Muscle layer of duodenum (tissue), 2 donors: ENCODE measurements around the gene CD34.

Source experiments
- H3K27ac ChIP-seq: one replicate; pipeline ENCODE4 v1.7.0; 2013; ENCODE audit warnings: mild to moderate bottlenecking, low read length
- H3K27me3 ChIP-seq: one replicate; pipeline ENCODE4 v1.7.0; 2013; ENCODE audit warnings: low read depth, mild to moderate bottlenecking, control low read depth, low read length
- H3K36me3 ChIP-seq, 2 donors: one replicate each; pipeline ENCODE4 v1.7.0; 2013; ENCODE audit warnings: low read length in 2 of 2, control low read depth in 1 of 2, mild to moderate bottlenecking in 1 of 2; ENCODE audit not compliant: insufficient read depth in 2 of 2, control insufficient read depth in 1 of 2
- H3K4me1 ChIP-seq, 2 donors: one replicate each; pipeline ENCODE4 v1.7.0; 2013; ENCODE audit warnings: low read length in 2 of 2, mild to moderate bottlenecking in 2 of 2, control low read depth in 1 of 2, moderate library complexity in 1 of 2; ENCODE audit not compliant: insufficient read depth in 2 of 2, control insufficient read depth in 1 of 2
- H3K4me3 ChIP-seq, 2 donors: one replicate each; pipeline ENCODE4 v1.7.0; 2013; ENCODE audit warnings: low read length in 2 of 2, low read depth in 1 of 2, mild to moderate bottlenecking in 1 of 2
- H3K9me3 ChIP-seq, 2 donors: one replicate each; pipeline ENCODE4 v1.7.0; 2013; ENCODE audit warnings: low read length in 2 of 2, control low read depth in 1 of 2, mild to moderate bottlenecking in 1 of 2; ENCODE audit not compliant: control insufficient read depth in 1 of 2
- donor health status: healthy.

Gene CD34

GRCh38 chr1:207870306-207871031 is 40.5 kb downstream of the CD34 start:
- Histone ChIP-seq H3K4me3 (no peak overlapping the region), H3K4me1 (peaks cover 27 to 47% of the 10 kb centered on the region in 2 donors), H3K27ac (no peak overlapping the region), H3K9me3 (no peaks in the 10 kb centered on the region), H3K27me3 (no peaks in the 10 kb centered on the region), H3K36me3 (no peaks in the 10 kb centered on the region)

- Histone ChIP-seq H3K4me1 (peaks cover 30 to 53% of the 10 kb centered on the region in 2 donors), H3K4me3 (no peak overlapping the region), H3K27ac (peak overlapping the region; percentile 60), H3K9me3 (no peaks in the 10 kb centered on the region), H3K27me3 (no peaks in the 10 kb centered on the region), H3K36me3 (peaks cover 0 to 4% of the 10 kb centered on the region in 2 donors)
Observed at GRCh38 chr1:207869859-207870258, 41.1 kb downstream of the CD34 start.

DNA sequence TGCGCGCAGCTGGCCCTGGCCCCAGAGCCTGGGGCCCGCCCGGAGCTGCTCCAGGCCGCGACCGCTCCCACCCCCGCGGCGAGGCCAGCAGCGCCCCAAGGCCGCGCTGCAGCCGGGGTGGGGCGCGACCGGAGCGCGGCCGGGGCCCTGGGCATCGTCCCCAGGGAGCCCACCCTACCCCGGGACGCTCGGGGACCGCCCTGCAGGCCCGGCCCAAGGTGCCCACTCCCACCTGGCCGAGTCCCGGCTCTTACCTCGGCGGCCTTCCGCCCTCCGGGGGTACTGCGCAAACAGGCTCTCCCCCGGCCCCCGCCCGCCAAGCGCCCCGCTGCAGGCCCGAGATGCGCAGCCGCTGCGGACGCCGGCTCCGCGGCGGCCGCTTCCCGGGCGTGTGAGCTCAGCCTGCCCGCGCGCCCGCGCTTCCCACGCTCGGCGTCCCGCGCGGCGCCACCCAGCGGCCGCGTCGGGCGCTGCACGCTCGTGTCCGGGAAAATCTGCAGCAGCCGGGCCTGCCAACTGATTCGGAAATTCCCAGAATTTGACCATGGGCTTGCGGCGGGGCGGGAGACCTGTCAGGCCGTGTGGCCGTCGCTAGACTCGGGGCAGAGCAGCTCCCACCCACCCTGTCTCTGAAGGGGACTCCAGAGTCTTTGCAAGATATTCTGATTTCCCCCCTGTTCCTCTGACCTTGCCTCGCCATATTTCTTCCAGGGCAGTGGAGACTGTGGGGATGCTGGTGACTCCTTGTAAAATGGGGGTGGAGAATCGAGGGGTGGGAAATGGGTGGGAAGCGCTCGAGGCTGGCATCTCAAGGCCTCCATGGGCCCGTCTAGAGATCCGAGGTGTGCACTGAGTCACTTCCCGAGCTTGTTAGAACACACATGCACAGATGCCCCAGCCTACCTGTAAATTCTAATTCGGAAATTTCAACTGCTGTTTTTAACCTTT is 41.9 kb downstream of the CD34 start:
- Histone ChIP-seq H3K36me3 (peaks cover 0 to 4% of the 10 kb centered on the region in 2 donors), H3K9me3 (no peaks in the 10 kb centered on the region), H3K4me3 (peak overlapping the region; percentile 66 to 86), H3K27ac (peak overlapping the region; percentile 77), H3K27me3 (no peaks in the 10 kb centered on the region), H3K4me1 (peaks cover 38 to 61% of the 10 kb centered on the region in 2 donors)

- Histone ChIP-seq H3K4me3 (peak overlapping the region; percentile 66 to 86), H3K4me1 (peaks cover 31 to 60% of the 10 kb centered on the region in 2 donors), H3K36me3 (peaks cover 0 to 5% of the 10 kb centered on the region in 2 donors), H3K9me3 (no peaks in the 10 kb centered on the region), H3K27me3 (no peaks in the 10 kb centered on the region), H3K27ac (peak overlapping the region; percentile 77)
Observed at GRCh38 chr1:207868251-207868773, 42.6 kb downstream of the CD34 start.

- no peaks in the 10 kb centered on the region for H3K27me3 ChIP-seq
- peaks cover 0 to 10% of the 10 kb centered on the region in 2 donors for H3K36me3 ChIP-seq
- no peaks in the 10 kb centered on the region for H3K9me3 ChIP-seq
- peaks cover 30 to 51% of the 10 kb centered on the region in 2 donors for H3K4me1 ChIP-seq
- H3K4me3 ChIP-seq, result peak overlapping the region; percentile 66 to 86
- H3K27ac ChIP-seq, result peak overlapping the region; percentile 77
Observed at GRCh38 chr1:207867136-207868109, 43.5 kb downstream of the CD34 start.

- Histone ChIP-seq H3K4me3 (peak overlapping the region; percentile 66 to 86), H3K4me1 (peaks cover 30 to 55% of the 10 kb centered on the region in 2 donors), H3K27me3 (no peaks in the 10 kb centered on the region), H3K9me3 (no peaks in the 10 kb centered on the region), H3K27ac (peak overlapping the region; percentile 77), H3K36me3 (peaks cover 0 to 10% of the 10 kb centered on the region in 2 donors)
Observed at GRCh38 chr1:207866471-207867135, 44.3 kb downstream of the CD34 start.

DNA sequence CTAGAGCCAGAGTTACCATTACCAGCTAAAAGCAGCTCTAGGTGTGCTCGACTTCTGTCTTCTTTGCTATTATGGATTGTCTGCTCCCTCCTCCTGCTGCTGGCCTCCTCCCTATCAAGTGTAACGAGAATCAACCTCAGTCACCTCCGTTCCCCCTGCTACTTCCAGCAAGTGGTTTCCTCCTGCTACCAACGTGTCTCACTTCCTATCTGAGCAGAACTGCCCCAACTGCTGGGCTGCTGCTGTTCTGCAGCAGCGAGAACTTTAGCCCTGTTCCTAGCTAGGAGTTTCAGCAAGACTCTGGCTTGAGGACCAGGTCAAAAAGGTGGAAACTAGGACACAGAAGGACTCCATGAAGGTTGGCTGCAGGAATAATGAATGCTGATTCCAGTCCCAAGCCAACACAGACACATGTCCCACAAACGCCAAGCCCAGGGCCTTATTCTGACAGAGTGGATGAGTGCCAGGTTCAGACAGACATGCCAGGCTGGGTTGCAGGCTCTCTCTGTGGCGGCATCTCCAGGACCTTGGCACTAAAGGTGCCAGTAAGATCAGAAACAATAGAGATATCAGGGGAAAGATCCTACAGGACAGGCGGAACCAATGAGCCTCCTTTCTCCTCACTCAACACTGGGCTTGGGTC is 46.9 kb downstream of the CD34 start:
- Histone ChIP-seq H3K27ac (peak overlapping the region; percentile 17), H3K4me3 (no peak overlapping the region)

DNA sequence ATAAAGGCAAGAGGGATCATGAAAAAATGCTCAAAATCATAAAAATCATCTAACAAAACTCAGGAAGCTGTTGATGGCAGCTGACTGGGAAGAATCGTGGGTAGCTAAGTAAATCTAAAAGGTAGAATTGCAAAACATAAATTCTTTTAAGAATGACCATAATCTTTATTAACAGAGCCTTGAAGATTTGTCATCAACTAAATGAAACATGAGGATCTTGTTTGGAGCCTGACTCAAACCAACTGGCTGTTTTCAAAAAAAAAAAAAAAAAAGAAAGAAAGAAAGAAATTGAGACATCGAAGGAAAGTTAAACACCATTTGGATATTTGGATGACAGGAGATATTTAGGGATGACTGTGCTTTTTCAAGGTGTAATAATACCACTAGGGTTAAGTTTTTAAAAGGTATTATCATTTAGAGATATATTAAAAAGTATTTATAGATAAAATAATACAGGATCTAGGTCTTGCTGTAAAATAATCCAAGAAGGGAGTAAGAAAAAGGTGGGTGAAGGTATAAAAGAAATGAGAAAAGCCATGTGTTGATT is 48.6 kb downstream of the CD34 start:
- Histone ChIP-seq H3K4me1 (peaks cover 28 to 53% of the 10 kb centered on the region in 2 donors), H3K27ac (peak overlapping the region; percentile 1), H3K27me3 (no peaks in the 10 kb centered on the region), H3K36me3 (peaks cover 0 to 14% of the 10 kb centered on the region in 2 donors), H3K4me3 (no peak overlapping the region), H3K9me3 (no peaks in the 10 kb centered on the region)

More for the DNA sequence above, 46.9 kb downstream of the CD34 start:
- H3K36me3 ChIP-seq, result peaks cover 0 to 14% of the 10 kb centered on the region in 2 donors
- H3K27me3 ChIP-seq, result no peaks in the 10 kb centered on the region
- H3K4me1 ChIP-seq, result peaks cover 30 to 58% of the 10 kb centered on the region in 2 donors
- no peaks in the 10 kb centered on the region for H3K9me3 ChIP-seq

DNA sequence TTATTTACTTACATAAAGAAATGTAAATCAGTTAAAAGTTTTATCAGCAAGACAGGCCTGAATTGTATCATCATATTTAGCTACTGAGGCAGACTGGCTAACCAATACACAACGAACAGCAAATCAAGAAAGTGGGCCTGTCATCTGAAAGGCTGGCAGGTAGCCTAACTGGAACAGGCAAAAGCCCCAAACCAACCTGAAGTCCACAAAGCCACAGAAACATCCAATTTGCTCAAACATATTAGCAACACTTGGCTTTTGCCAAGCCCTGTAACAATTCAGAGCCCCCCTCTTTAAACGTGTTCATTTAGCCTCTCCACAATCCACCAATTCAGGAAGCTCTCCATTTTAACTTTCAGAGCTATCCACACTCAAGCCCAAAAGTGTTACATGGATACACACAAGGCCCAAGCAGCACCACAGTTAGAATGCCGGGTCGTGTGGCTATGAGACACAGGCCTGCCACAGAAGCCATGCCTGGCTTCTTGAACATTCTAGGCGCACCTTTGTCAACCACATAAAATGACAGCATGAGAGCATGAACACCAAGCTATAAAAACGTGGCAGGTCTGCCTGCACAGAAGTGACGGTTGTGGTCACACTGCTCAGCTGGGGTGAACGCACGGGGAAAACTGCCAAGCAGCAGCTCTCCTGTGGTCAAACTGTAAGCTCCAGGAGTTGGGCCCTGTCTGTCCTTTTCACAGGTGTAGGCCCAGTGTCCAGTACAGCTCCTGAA is 49.3 kb downstream of the CD34 start:
- Histone ChIP-seq H3K27me3 (no peaks in the 10 kb centered on the region), H3K36me3 (peaks cover 0 to 14% of the 10 kb centered on the region in 2 donors), H3K9me3 (no peaks in the 10 kb centered on the region), H3K4me3 (no peak overlapping the region), H3K4me1 (peaks cover 22 to 50% of the 10 kb centered on the region in 2 donors), H3K27ac (peak overlapping the region; percentile 1)
